SH-SY5Y (cell line): ENCODE measurements around the gene SAFB.

Experiments
- GATA2 ChIP-seq: IDR thresholded peaks from 2 replicates; pipeline ENCODE4 v1.6.1; 2011; ENCODE audit warnings: mild to moderate bottlenecking, low read depth, low read length
- GATA3 ChIP-seq: IDR thresholded peaks from 2 replicates; pipeline ENCODE4 v1.6.1; 2011; ENCODE audit warnings: low read depth, mild to moderate bottlenecking, low read length, moderate library complexity

DNA sequence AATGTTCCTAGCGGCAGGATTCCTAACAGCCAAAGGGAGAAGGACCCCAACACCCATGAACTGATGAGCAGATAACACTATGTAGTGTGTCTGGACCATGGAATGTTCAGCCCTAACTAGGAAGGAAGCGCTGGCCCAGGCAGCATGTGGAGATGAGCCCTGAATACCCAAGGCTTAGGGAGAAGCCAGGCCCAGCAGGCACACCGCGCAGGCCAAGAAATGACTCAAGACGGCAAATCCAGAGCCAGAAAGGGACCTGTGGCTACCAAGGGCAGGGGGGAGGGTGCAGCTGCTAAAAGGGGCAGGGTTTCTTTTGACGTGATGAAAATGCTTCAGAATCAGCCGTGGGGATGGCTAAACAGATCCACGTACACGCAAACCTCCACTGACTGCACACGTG is 34.4 kb upstream of the SAFB start:
- TF ChIP-seq GATA2 (no peak; the same call in 1 of the 2 replicates), GATA3 (no peak)
